Measurements from ENCODE around the gene CD99.

- TF ChIP-seq CTCF (IDR thresholded peaks at IDR 0.05; ENCODE audit: low read length) (no peak), EZH2phosphoT487 (IDR thresholded peaks at IDR 0.05; ENCODE audit: low read length) (no peak)
These were observed 22.1 kb downstream of the CD99 start for GRCh38 chrX:2712890-2713840.

Measured in MM.1S (cell line).